Neural progenitor cell (in vitro differentiated cells): ENCODE results near the gene NINL. TPM values are rescaled to one million over a fixed set of nuclear protein-coding genes. Genes with fewer than 3 reads are reported as not detected.
A peak's percentile ranks its signal among the peaks of the same experiment; 100 is the strongest.
"Not testable (repeated sequence)": the region's sequence is repeated elsewhere in the genome, so short reads cannot be mapped to it uniquely, and the experiment has no call there.

Source experiments
- DNase-seq: peaks from one replicate; pipeline ENCODE4 v3.0.0-alpha.2; 2016; ENCODE audit warnings: low spot score
- H2AFZ ChIP-seq: fragments of 200-600 bp; sonication (generic); replicated peaks from 2 replicates; pipeline ENCODE4 v1.6.1; 2016; ENCODE audit warnings: antibody characterized with exemption
- H3F3A ChIP-seq: fragments of 200-600 bp; sonication (generic); 2 replicates; pipeline ENCODE4 v1.6.1; 2016; ENCODE audit warnings: antibody characterized with exemption, low read depth
- H3K27ac ChIP-seq: fragments of 200-600 bp; sonication (generic); 2 replicates; pipeline ENCODE4 v1.5.1; 2016; ENCODE audit warnings: mild to moderate bottlenecking
- H3K27me3 ChIP-seq: fragments of 200-600 bp; sonication (generic); 2 replicates; pipeline ENCODE4 v1.6.1; 2016; ENCODE audit warnings: mild to moderate bottlenecking, moderate library complexity
- H3K36me3 ChIP-seq: fragments of 200-600 bp; sonication (generic); 2 replicates; pipeline ENCODE4 v1.5.1; 2016
- H3K4me1 ChIP-seq: fragments of 200-600 bp; sonication (generic); 2 replicates; pipeline ENCODE4 v1.6.1; 2016; ENCODE audit warnings: mixed run types
- H3K4me2 ChIP-seq: fragments of 200-600 bp; sonication (generic); 2 replicates; pipeline ENCODE4 v1.6.1; 2016
- H3K4me3 ChIP-seq: fragments of 200-600 bp; sonication (generic); 2 replicates; pipeline ENCODE4 v1.5.1; 2016
- H3K79me2 ChIP-seq: fragments of 200-600 bp; sonication (generic); 2 replicates; pipeline ENCODE4 v1.6.1; 2016; ENCODE audit warnings: low read depth
- H3K9ac ChIP-seq: fragments of 200-600 bp; sonication (generic); 2 replicates; pipeline ENCODE4 v1.6.1; 2016
- H3K9me3 ChIP-seq: fragments of 200-600 bp; sonication (generic); 2 replicates; pipeline ENCODE4 v1.5.1; 2016; ENCODE audit warnings: low read depth
- H4K20me1 ChIP-seq: fragments of 200-600 bp; sonication (generic); 2 replicates; pipeline ENCODE4 v1.6.1; 2016; ENCODE audit warnings: low read depth
- H3K27ac Mint-ChIP-seq: 3 replicates; pipeline ENCODE4 v1.8.0; 2021; ENCODE audit warnings: mixed read lengths
- H3K27me3 Mint-ChIP-seq: 2 replicates; pipeline ENCODE4 v1.8.0; 2022; ENCODE audit warnings: low read depth, mild to moderate bottlenecking, inconsistent platforms, moderate library complexity, mixed read lengths; ENCODE audit not compliant: insufficient read depth
- H3K36me3 Mint-ChIP-seq: 3 replicates; pipeline ENCODE4 v1.8.0; 2021; ENCODE audit warnings: mixed read lengths
- H3K4me1 Mint-ChIP-seq: 3 replicates; pipeline ENCODE4 v1.8.0; 2021; ENCODE audit warnings: mixed read lengths
- H3K4me3 Mint-ChIP-seq: 3 replicates; pipeline ENCODE4 v1.8.0; 2021; ENCODE audit warnings: mild to moderate bottlenecking, moderate library complexity, mixed read lengths
- H3K9me3 Mint-ChIP-seq: 3 replicates; pipeline ENCODE4 v1.8.0; 2020; ENCODE audit warnings: mixed read lengths
- EZH2 ChIP-seq: fragments of 200-600 bp; sonication (generic); IDR thresholded peaks from 2 replicates; pipeline ENCODE4 v1.6.1; 2017; ENCODE audit warnings: antibody characterized with exemption, mild to moderate bottlenecking, moderate library complexity
- EZH2phosphoT487 ChIP-seq: fragments of 200-600 bp; sonication (generic); IDR thresholded peaks from 2 replicates; pipeline ENCODE4 v1.6.1; 2017; ENCODE audit warnings: antibody characterized with exemption
- total RNA-seq: library from RNA; depleted of rRNA; stranded (reverse); fragments of >200 nt; gene quantifications from 2 replicates; pipeline ENCODE4 v1.2.3, GENCODE V29; 2015; ENCODE audit warnings: low replicate concordance
- TF ChIP-seq, protein P1 (sequence below): fragments of 200-600 bp; sonication (generic); IDR thresholded peaks from 2 replicates; pipeline ENCODE4 v1.5.1; 2017; ENCODE audit warnings: antibody characterized with exemption, mild to moderate bottlenecking

NINL gene
- total RNA-seq, result 21.5 and 32.2 TPM in 2 replicates

DNA sequence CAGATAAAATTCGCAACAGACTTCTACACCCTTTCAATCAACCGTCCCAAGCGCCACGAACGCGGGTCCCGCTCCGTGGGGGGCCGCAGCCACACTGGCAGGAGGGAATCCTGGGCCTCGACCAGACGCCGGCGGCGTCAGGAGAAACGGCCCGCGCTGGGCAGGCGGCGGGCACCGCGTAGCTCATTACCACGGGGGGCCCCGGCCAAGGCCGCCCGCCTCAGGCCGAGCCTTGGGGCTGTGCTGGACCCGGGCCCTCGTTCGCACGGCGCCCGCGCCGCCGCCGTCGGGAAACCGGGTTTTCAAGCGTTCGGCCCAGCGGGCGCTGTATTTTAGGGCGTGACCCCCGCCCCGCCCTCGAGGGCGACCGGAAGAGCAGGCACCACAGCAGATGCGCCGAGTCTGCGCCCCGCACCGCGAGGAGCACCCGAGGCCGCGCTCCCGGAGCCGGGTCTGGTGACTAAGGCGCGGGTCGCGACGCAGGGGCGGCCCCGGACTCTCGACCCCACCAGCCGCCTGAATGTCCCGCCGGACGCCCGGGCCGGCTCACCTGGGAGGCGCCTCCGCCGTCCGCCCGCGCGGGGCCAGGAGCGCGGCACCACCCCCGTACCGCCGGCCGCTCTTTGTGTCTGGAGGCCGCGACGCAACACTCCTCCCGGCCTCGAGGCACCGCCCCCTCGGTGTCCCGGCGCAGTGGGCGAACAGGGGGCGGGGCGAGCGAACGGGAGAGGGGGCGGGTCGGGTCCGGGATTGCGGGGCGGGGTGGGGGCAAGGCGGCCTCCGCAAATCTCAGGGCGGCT is at the start of gene NINL:
Gene NINL, minus strand, starts transcription at position 627 of the 800 bp plus-strand sequence. CDS start 58,944 bp downstream, outside the sequence.
- Histone ChIP-seq H3K36me3 (peaks cover 3% of the 10 kb centered on the region), H3K27ac (peak within 1 kb of the TSS; percentile 77), H3K4me3 (peak within 1 kb of the TSS; percentile 89), H3K27me3 (no peaks in the 10 kb centered on the region), H3K4me1 (no peaks in the 10 kb centered on the region), H2AFZ (peak within 1 kb of the TSS; percentile 73), H3K4me2 (peak within 1 kb of the TSS; percentile 91), H3K9ac (peak within 1 kb of the TSS; percentile 16), H4K20me1 (peaks cover 33% of the 10 kb centered on the region), H3K79me2 (peaks cover 48% of the 10 kb centered on the region), H3F3A (peaks cover 20% of the 10 kb centered on the region), H3K9me3 (no peaks in the 10 kb centered on the region)
- Mint-ChIP-seq H3K4me3 (peak within 1 kb of the TSS; percentile 93), H3K36me3 (peaks cover 24% of the 10 kb centered on the region), H3K27ac (peak within 1 kb of the TSS; percentile 91), H3K9me3 (peaks cover 2% of the 10 kb centered on the region), H3K27me3 (peaks cover 2% of the 10 kb centered on the region), H3K4me1 (peaks cover 20% of the 10 kb centered on the region)
- TF ChIP-seq EZH2 (no peak), EZH2phosphoT487 (no peak)
- TF ChIP-seq, protein P1, sequence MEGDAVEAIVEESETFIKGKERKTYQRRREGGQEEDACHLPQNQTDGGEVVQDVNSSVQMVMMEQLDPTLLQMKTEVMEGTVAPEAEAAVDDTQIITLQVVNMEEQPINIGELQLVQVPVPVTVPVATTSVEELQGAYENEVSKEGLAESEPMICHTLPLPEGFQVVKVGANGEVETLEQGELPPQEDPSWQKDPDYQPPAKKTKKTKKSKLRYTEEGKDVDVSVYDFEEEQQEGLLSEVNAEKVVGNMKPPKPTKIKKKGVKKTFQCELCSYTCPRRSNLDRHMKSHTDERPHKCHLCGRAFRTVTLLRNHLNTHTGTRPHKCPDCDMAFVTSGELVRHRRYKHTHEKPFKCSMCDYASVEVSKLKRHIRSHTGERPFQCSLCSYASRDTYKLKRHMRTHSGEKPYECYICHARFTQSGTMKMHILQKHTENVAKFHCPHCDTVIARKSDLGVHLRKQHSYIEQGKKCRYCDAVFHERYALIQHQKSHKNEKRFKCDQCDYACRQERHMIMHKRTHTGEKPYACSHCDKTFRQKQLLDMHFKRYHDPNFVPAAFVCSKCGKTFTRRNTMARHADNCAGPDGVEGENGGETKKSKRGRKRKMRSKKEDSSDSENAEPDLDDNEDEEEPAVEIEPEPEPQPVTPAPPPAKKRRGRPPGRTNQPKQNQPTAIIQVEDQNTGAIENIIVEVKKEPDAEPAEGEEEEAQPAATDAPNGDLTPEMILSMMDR, result no peak
- DNase-seq, result peak; percentile 95

DNA sequence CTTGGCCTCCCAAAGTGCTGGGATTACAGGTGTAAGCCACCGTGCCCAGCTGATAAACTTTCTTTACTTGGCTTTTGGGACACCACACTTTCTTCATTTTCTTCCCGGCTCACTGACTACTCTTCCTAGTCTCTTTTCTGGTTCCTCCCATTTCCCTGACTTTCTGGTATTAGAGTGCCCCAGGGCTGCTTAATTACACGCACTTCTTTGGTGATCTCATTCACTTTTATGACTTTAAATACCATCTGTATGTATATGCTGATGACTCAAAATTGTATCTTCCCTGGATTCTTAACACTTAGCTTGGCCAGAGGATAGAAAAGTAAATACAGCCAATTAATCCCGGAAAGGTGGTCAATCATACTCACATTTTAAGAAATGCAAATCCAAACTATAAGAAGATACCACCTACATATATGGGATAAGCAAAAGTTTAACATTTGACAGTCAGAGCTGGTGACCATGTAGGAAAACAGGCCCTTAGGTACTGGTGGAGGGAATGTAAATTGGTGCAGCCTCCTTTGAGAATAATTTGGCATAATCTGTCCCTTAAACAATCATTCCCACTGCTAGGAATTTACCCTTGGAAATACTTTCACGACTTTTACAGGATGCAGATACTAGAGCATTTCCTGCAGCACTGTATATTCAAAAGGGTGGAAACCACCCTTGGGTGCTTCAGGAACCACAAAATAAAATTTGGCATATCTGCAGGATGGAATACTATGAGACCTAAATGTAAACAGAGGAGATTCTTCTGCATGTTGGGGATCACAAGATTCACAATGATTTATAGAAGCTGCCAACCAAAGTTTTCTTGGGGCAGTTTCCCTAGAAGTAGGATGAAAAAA is 47.8 kb upstream of the NINL start:
- H3K4me1 Mint-ChIP-seq, result no peaks in the 10 kb centered on the region
- no peak overlapping the region for H3K4me3 ChIP-seq
- H3K4me2 ChIP-seq, result no peak overlapping the region
- H3K79me2 ChIP-seq, result no peaks in the 10 kb centered on the region
- H3F3A ChIP-seq, result no peaks in the 10 kb centered on the region
- peaks cover 20% of the 10 kb centered on the region for H3K36me3 Mint-ChIP-seq
- H3K27me3 ChIP-seq, result no peaks in the 10 kb centered on the region
- H3K4me3 Mint-ChIP-seq, result no peak overlapping the region
- no peak overlapping the region for H3K27ac ChIP-seq
- no peak overlapping the region for H3K27ac Mint-ChIP-seq
- H3K36me3 ChIP-seq, result peaks cover 15% of the 10 kb centered on the region
- H3K9me3 Mint-ChIP-seq, result peaks cover 24% of the 10 kb centered on the region
- H3K27me3 Mint-ChIP-seq, result peaks cover 9% of the 10 kb centered on the region
- H2AFZ ChIP-seq, result no peak overlapping the region
- H3K9ac ChIP-seq, result no peak overlapping the region
- H4K20me1 ChIP-seq, result no peaks in the 10 kb centered on the region
- no peak for DNase-seq
- TF ChIP-seq EZH2phosphoT487 (no peak), EZH2 (no peak)
- TF ChIP-seq, protein P1, result no peak
- no peaks in the 10 kb centered on the region for H3K4me1 ChIP-seq
- H3K9me3 ChIP-seq, result peaks cover 4% of the 10 kb centered on the region

DNA sequence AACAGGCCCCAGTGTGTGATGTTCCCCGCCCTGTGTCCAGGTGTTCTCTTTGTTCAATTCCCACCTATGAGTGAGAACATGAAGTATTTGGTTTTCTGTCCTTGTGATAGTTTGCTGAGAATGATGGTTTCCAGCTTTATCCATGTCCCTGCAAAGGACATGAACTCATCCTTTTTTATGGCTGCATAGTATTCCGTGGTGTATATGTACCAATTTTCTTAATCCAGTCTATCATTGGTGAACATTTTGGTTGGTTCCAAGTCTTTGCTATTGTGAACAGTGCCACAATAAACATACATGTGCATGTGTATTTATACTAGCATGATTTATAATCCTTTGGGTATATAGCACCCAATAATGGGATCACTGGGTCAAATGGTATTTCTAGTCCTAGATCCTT is 45.3 kb upstream of the NINL start:
- not testable (repeated sequence) for H3K27me3 Mint-ChIP-seq, H3K4me1 ChIP-seq, H3K9me3 ChIP-seq, H3K4me1 Mint-ChIP-seq, H2AFZ ChIP-seq, H3K27me3 ChIP-seq, H3K27ac ChIP-seq, H3K4me2 ChIP-seq, H3K9ac ChIP-seq, H3K27ac Mint-ChIP-seq, H3K79me2 ChIP-seq, H4K20me1 ChIP-seq, H3K4me3 Mint-ChIP-seq, H3K4me3 ChIP-seq, H3F3A ChIP-seq, DNase-seq, H3K36me3 ChIP-seq, H3K9me3 Mint-ChIP-seq
- H3K36me3 Mint-ChIP-seq, result peaks cover 10% of the 10 kb centered on the region
